Esophagus squamous epithelium (tissue), 5 donors: ENCODE results near the gene PAX8. TPM values are rescaled to one million over a fixed set of nuclear protein-coding genes. Genes with fewer than 3 reads are reported as not detected.

Experiments used
- DNase-seq: peaks from one replicate; lab custom pipeline; 2025; lab: John Stamatoyannopoulos, UW
- H3K27ac ChIP-seq, 4 donors: fragments of 200-600 bp; sonication (generic); one replicate each; pipeline ENCODE4 v1.5.1; 2016 to 2019; ENCODE audit warnings: mild to moderate bottlenecking in 1 of 4
- H3K27me3 ChIP-seq, 4 donors: fragments of 200-600 bp; sonication (generic); 1 replicate in 3 of 4; 2 replicates in 1 of 4; pipeline versions ENCODE4 v1.5.1 to v1.6.0; 2017 to 2021; ENCODE audit warnings: antibody characterized with exemption in 1 of 4
- H3K36me3 ChIP-seq, 3 donors: fragments of 200-600 bp; sonication (generic); one replicate each; pipeline ENCODE4 v1.5.1; 2016 to 2019
- H3K4me1 ChIP-seq, 3 donors: fragments of 200-600 bp; sonication (generic); one replicate each; pipeline ENCODE4 v1.5.1; 2017 to 2019
- H3K4me3 ChIP-seq, 4 donors: fragments of 200-600 bp; sonication (generic); 1 replicate in 3 of 4; 2 replicates in 1 of 4; pipeline ENCODE4 v1.5.1; 2016 to 2019; ENCODE audit warnings: mild to moderate bottlenecking in 2 of 4, moderate library complexity in 1 of 4
- H3K9me3 ChIP-seq, 3 donors: fragments of 200-600 bp; sonication (generic); one replicate each; pipeline ENCODE4 v1.5.1; 2016 to 2019
- POLR2A ChIP-seq, 4 donors: fragments of 450-650 bp; IDR thresholded peaks; one replicate each; pipeline ENCODE4 v1.6.1; 2017; ENCODE audit warnings: antibody characterized with exemption in 4 of 4, mild to moderate bottlenecking in 4 of 4, moderate library complexity in 3 of 4
- WGBS, 2 donors: methylation state at CpG; one replicate each; pipeline ENCODE4 v1.1.5; 2018; 5-methylcytosine and 5-hydroxymethylcytosine counted together
- intact Hi-C: fragments of 100-400 bp; cut with DNase I; formaldehyde crosslinking; loops from one replicate; pipeline ENCODE4 v1.15.0; 2022
- total RNA-seq, 4 donors: library from RNA; depleted of rRNA; stranded (reverse); fragments of >200 nt; gene quantifications; one replicate each; pipeline ENCODE4 v1.1.0, GENCODE V29; 2016
- TF ChIP-seq, protein P1 (sequence below), 6 experiments: fragments of 450-650 bp in 4 of 6; fragments of 200-600 bp in 2 of 6; sonication (generic) in 2 of 6; IDR thresholded peaks; one replicate each; pipeline ENCODE4 v1.5.1; 2016 to 2019; ENCODE audit warnings: antibody characterized with exemption in 6 of 6, mild to moderate bottlenecking in 4 of 6, moderate library complexity in 4 of 6
- donor health status: DM: yes; HTN: yes; CAD: no.

The PAX8 gene
- total RNA-seq, 4 donors from 2014 or later: 0.32 to 7.6 (median 2.7) TPM

DNA sequence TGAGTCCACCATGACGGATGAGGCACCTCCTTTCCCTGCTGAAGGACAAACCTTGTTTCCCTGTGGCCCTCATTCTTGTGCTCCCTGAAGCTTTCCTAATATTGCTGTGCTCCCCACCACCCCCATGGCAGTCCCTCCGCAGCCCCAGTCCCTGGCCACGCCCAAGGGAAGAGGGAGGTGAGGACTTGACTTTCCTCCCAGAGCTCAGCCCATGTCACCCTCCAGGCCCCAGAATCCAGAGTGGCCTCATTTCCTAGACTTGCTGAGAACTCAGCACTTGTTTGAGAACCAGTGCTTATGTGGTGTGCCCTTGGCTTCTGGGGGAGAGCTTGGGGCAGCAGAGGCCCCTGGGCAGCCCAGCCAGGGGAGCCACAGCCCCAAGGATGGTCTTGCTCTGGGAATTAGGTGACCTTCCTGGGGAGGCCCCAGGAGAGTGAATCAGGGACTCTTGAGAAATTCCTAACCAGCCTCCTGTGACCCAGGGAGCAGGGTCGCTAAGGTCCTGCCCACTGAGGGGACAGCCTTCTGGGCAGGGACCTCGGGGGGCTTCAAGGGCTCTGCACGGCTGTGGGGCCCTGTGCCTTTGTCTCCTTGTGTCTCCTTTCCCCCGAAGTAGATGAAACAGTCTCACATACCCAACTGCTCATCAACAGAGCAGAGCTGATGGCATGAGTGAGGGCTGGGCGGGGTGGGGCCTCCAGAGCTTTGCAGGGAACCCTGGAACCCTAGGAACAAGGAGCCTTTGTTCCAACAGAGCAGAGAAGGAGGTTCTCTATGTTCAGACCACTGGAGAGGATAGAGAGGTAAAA is 77.0 kb downstream of the PAX8 start:
- Histone ChIP-seq H3K9me3 (no peaks in the 10 kb centered on the region), H3K4me1 (peaks cover 11 to 61% (median 19%) of the 10 kb centered on the region in 3 donors), H3K27ac (peak overlapping the region in 3 of 4 donors; percentile 20 to 95 (median 94)), H3K27me3 (no peaks in the 10 kb centered on the region), H3K36me3 (peaks cover 0 to 43% (median 4%) of the 10 kb centered on the region in 3 donors), H3K4me3 (no peak overlapping the region)
- WGBS, 2 donors: 68% methylated on average over 5 of the region's 8 CpGs; no CpG with 5 or more reads in 1 of the 2 donors
- intact Hi-C loops: no loop called here
- no peak for TF ChIP-seq POLR2A (IDR thresholded peaks at IDR 0.05)
- TF ChIP-seq, protein P1, sequence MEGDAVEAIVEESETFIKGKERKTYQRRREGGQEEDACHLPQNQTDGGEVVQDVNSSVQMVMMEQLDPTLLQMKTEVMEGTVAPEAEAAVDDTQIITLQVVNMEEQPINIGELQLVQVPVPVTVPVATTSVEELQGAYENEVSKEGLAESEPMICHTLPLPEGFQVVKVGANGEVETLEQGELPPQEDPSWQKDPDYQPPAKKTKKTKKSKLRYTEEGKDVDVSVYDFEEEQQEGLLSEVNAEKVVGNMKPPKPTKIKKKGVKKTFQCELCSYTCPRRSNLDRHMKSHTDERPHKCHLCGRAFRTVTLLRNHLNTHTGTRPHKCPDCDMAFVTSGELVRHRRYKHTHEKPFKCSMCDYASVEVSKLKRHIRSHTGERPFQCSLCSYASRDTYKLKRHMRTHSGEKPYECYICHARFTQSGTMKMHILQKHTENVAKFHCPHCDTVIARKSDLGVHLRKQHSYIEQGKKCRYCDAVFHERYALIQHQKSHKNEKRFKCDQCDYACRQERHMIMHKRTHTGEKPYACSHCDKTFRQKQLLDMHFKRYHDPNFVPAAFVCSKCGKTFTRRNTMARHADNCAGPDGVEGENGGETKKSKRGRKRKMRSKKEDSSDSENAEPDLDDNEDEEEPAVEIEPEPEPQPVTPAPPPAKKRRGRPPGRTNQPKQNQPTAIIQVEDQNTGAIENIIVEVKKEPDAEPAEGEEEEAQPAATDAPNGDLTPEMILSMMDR (IDR thresholded peaks at IDR 0.05): no peak
- no peak for DNase-seq

GRCh38 chr2:113200736-113201490 is 77.8 kb downstream of the PAX8 start:
- 81 to 97% methylated on average over 3 to 12 of the region's 17 CpGs for WGBS, 2 donors
- Histone ChIP-seq H3K9me3 (no peaks in the 10 kb centered on the region), H3K36me3 (peaks cover 0 to 51% (median 4%) of the 10 kb centered on the region in 3 donors), H3K4me1 (peaks cover 11 to 58% (median 19%) of the 10 kb centered on the region in 3 donors), H3K27ac (peak overlapping the region; percentile 48 to 95 (median 93)), H3K27me3 (no peaks in the 10 kb centered on the region), H3K4me3 (no peak overlapping the region)
- intact Hi-C loops: no loop called here
- no peak for DNase-seq
- no peak for TF ChIP-seq POLR2A (IDR thresholded peaks at IDR 0.05)
- TF ChIP-seq, protein P1 (IDR thresholded peaks at IDR 0.05): no peak

GRCh38 chr2:113200236-113200635 is 78.5 kb downstream of the PAX8 start:
- Histone ChIP-seq H3K9me3 (no peaks in the 10 kb centered on the region), H3K36me3 (peaks cover 0 to 57% (median 4%) of the 10 kb centered on the region in 3 donors), H3K4me1 (peaks cover 11 to 56% (median 19%) of the 10 kb centered on the region in 3 donors), H3K27ac (peak overlapping the region; percentile 48 to 95 (median 93)), H3K27me3 (no peaks in the 10 kb centered on the region), H3K4me3 (no peak overlapping the region)
- intact Hi-C loops: no loop called here
- DNase-seq: no peak
- WGBS, 2 donors: 100% methylated on average over 3 of the region's 4 CpGs; no CpG with 5 or more reads in 1 of the 2 donors
- TF ChIP-seq, protein P1 (IDR thresholded peaks at IDR 0.05): peak in 1 of 6 experiments; percentile 3
- no peak for TF ChIP-seq POLR2A (IDR thresholded peaks at IDR 0.05)

- H3K4me1 ChIP-seq: peaks cover 11 to 48% (median 19%) of the 10 kb centered on the region in 3 donors
- H3K9me3 ChIP-seq: no peaks in the 10 kb centered on the region
- peak overlapping the region; percentile 92 to 95 (median 93) for H3K27ac ChIP-seq
- TF ChIP-seq POLR2A (IDR thresholded peaks at IDR 0.05): peak in 3 of 4 donors; percentile 24 to 45 (median 39)
- TF ChIP-seq, protein P1 (IDR thresholded peaks at IDR 0.05): peak; percentile 73 to 99 (median 98)
- no peaks in the 10 kb centered on the region for H3K27me3 ChIP-seq
- no peak for DNase-seq
- H3K4me3 ChIP-seq: peak overlapping the region; percentile 61 to 87 (median 69)
- 0 to 17% methylated on average over 7 to 8 of the region's 79 CpGs for WGBS, 2 donors
- H3K36me3 ChIP-seq: peaks cover 0 to 70% (median 4%) of the 10 kb centered on the region in 3 donors
- intact Hi-C loops: loop anchor here (5.0 to 10.0 kb wide), 2 partner anchors 54 to 117 kb away; no protein-coding TSS in a partner anchor
These were observed 79.7 kb downstream of the PAX8 start for GRCh38 chr2:113198790-113199612.
